HL-60 (cell line): Measurements from ENCODE around the gene SLC25A29.

Experiments
- DNase-seq, 2 experiments: peaks; one replicate each; pipeline ENCODE4 v3.0.0-alpha.2; 2010 to 2020; ENCODE audit warnings: low read depth in 1 of 2, low spot score in 1 of 2
- H3K27ac ChIP-seq: fragments of 250-450 bp; sonication (Bioruptor Pico); replicated peaks from 2 replicates; pipeline ENCODE4 v1.5.1; 2020; ENCODE audit warnings: mild to moderate bottlenecking, moderate library complexity
- H3K27me3 ChIP-seq: fragments of 250-450 bp; sonication (Bioruptor Pico); 2 replicates; pipeline ENCODE4 v1.5.1; 2021; ENCODE audit warnings: mild to moderate bottlenecking, moderate library complexity; ENCODE audit not compliant: insufficient read depth, poor library complexity, severe bottlenecking
- H3K4me3 ChIP-seq: replicated peaks from 2 replicates; pipeline ENCODE4 v1.5.1; 2011; ENCODE audit warnings: mild to moderate bottlenecking, control low read depth, low read length; ENCODE audit not compliant: insufficient read depth
- CTCF ChIP-seq: IDR thresholded peaks from one replicate; pipeline ENCODE4 v1.5.1; 2011; ENCODE audit warnings: low read length, control low read depth, inconsistent platforms; ENCODE audit not compliant: insufficient read depth
- GABPA ChIP-seq: IDR thresholded peaks from 2 replicates; pipeline ENCODE4 v1.6.1; 2012; ENCODE audit warnings: low read depth
- POLR2AphosphoS5 ChIP-seq: IDR thresholded peaks from 2 replicates; pipeline ENCODE4 v1.6.1; 2012; ENCODE audit warnings: low read depth
- SPI1 ChIP-seq: IDR thresholded peaks from 2 replicates; pipeline ENCODE4 v1.6.1; 2012; ENCODE audit warnings: low read depth, mild to moderate bottlenecking, borderline replicate concordance
- TF ChIP-seq, protein P1 (sequence below): IDR thresholded peaks from 2 replicates; pipeline ENCODE4 v1.6.1; 2012; ENCODE audit warnings: low read depth; ENCODE audit not compliant: insufficient replicate concordance

The SLC25A29 gene

GRCh38 chr14:100287202-100287997, 18.8 kb downstream of the SLC25A29 start:
- TF ChIP-seq GABPA (no peak), POLR2AphosphoS5 (no peak), SPI1 (no peak), CTCF (no peak)
- TF ChIP-seq, protein P1, sequence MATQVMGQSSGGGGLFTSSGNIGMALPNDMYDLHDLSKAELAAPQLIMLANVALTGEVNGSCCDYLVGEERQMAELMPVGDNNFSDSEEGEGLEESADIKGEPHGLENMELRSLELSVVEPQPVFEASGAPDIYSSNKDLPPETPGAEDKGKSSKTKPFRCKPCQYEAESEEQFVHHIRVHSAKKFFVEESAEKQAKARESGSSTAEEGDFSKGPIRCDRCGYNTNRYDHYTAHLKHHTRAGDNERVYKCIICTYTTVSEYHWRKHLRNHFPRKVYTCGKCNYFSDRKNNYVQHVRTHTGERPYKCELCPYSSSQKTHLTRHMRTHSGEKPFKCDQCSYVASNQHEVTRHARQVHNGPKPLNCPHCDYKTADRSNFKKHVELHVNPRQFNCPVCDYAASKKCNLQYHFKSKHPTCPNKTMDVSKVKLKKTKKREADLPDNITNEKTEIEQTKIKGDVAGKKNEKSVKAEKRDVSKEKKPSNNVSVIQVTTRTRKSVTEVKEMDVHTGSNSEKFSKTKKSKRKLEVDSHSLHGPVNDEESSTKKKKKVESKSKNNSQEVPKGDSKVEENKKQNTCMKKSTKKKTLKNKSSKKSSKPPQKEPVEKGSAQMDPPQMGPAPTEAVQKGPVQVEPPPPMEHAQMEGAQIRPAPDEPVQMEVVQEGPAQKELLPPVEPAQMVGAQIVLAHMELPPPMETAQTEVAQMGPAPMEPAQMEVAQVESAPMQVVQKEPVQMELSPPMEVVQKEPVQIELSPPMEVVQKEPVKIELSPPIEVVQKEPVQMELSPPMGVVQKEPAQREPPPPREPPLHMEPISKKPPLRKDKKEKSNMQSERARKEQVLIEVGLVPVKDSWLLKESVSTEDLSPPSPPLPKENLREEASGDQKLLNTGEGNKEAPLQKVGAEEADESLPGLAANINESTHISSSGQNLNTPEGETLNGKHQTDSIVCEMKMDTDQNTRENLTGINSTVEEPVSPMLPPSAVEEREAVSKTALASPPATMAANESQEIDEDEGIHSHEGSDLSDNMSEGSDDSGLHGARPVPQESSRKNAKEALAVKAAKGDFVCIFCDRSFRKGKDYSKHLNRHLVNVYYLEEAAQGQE = no peak
- no peak overlapping the region for H3K4me3 ChIP-seq
- no peak overlapping the region for H3K27ac ChIP-seq

GRCh38 chr14:100286484-100287191, 19.6 kb downstream of the SLC25A29 start:
- no peak for DNase-seq
- Histone ChIP-seq H3K4me3 (no peak overlapping the region), H3K27ac (no peak overlapping the region), H3K27me3 (no peaks in the 10 kb centered on the region)
- TF ChIP-seq CTCF (no peak), POLR2AphosphoS5 (no peak), SPI1 (no peak), GABPA (no peak)
- TF ChIP-seq, protein P1 = no peak

More at GRCh38 chr14:100287202-100287997, 18.8 kb downstream of the SLC25A29 start:
- no peaks in the 10 kb centered on the region for H3K27me3 ChIP-seq
- DNase-seq = no peak

DNA sequence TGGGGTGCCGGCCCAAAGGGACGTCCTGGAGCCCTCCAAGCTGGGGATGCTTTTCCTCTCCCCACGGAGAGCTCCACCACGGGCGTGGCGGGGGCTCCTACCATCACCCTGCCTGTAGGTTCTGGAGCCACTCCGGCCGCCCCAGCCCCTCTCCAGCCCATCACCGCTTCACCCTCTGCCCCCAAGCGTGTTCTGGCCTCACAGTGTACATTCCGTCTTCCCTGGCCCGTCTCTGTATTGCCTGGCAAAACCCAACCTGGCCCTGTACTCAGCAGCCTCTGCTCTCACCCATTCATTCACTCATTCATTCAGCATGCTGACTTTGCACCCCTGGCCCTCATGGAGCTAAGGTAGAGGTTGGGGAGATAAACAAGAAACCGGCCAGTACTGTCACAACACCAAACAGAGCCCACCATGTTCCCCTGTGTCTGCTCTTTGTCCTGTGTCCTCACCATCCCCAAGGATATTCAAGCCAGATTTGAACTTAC, 20.3 kb downstream of the SLC25A29 start:
- peak overlapping the region; percentile 70 for H3K4me3 ChIP-seq
- H3K27me3 ChIP-seq = no peaks in the 10 kb centered on the region
- no peak for TF ChIP-seq POLR2AphosphoS5
- no peak for TF ChIP-seq GABPA
- no peak for TF ChIP-seq CTCF
- TF ChIP-seq, protein P1 = no peak
- no peak for TF ChIP-seq SPI1
- H3K27ac ChIP-seq = peak overlapping the region; percentile 92
- DNase-seq = no peak
